A549 (cell line): ENCODE results near the gene PAN3. TPM values are rescaled to one million over a fixed set of nuclear protein-coding genes. Genes with fewer than 3 reads are reported as not detected.

Source experiments
- ATAC-seq, 2 experiments: fragments of 200-7000 bp in 1 of 2; fragments of >200 bp in 1 of 2; cut with Nextera tagmentation in 1 of 2; cut with Tn5 transposase in 1 of 2; 3 replicates each; pipeline versions ENCODE4 v1.8.0 to v1.9.1; 2018 to 2020; ENCODE audit warnings: mild to moderate bottlenecking in 1 of 2, moderate library complexity in 1 of 2
- CTCF ChIA-PET: fragments of 300-600 bp; sonication (Branson Sonifier 250); formaldehyde crosslinking; extraction: SDS; loops from one replicate; lab custom pipeline; 2021; ENCODE audit warnings: antibody characterized with exemption, inconsistent platforms; lab: Yijun Ruan, JAX
- POLR2A ChIA-PET: fragments of 350-600 bp; formaldehyde crosslinking; extraction: SDS; loops from one replicate; lab custom pipeline; 2021; ENCODE audit warnings: antibody characterized with exemption, inconsistent platforms; lab: Yijun Ruan, JAX
- DNase-seq, 2 experiments: peaks; one replicate each; pipeline versions ENCODE4 v3.0.0 to v3.0.0-alpha.2; 2011 to 2016; ENCODE audit warnings: low read depth in 1 of 2, low spot score in 1 of 2
- FAIRE-seq: peaks from 2 replicates; lab custom pipeline; 2011; peaks lifted over from hg19 to GRCh38; lab: Jason Lieb, UNC
- H3K27ac ChIP-seq, 2 experiments: fragments of >200 bp; sonication (Bioruptor Twin); formaldehyde crosslinking; 3 replicates each; pipeline ENCODE4 v1.5.1; 2016 to 2017
- H3K4me1 ChIP-seq: fragments of >200 bp; sonication (Bioruptor Twin); formaldehyde crosslinking; 3 replicates; pipeline ENCODE4 v1.6.1; 2016
- H3K4me2 ChIP-seq: fragments of >200 bp; sonication (Bioruptor Twin); formaldehyde crosslinking; 3 replicates; pipeline ENCODE4 v1.6.1; 2016
- H3K4me3 ChIP-seq: fragments of >200 bp; sonication (Bioruptor Twin); formaldehyde crosslinking; 3 replicates; pipeline ENCODE4 v1.5.1; 2016
- H3K9me3 ChIP-seq: fragments of >200 bp; sonication (Bioruptor Twin); formaldehyde crosslinking; 3 replicates; pipeline ENCODE4 v1.6.1; 2016
- CBX8 ChIP-seq: fragments of 200-600 bp; sonication (generic); IDR thresholded peaks from 2 replicates; pipeline ENCODE4 v1.6.1; 2016
- CEBPB ChIP-seq, 2 experiments: fragments of >200 bp in 1 of 2; sonication (Bioruptor Twin) in 1 of 2; formaldehyde crosslinking in 1 of 2; IDR thresholded peaks; 2 replicates each; pipeline ENCODE4 v1.6.1; 2012 to 2016
- CHD2 ChIP-seq: fragments of 150-350 bp; IDR thresholded peaks from 2 replicates; pipeline ENCODE4 v1.6.1; 2014; ENCODE audit warnings: low read length; ENCODE audit not compliant: partially characterized antibody
- CHD4 ChIP-seq: fragments of 200-600 bp; sonication (generic); IDR thresholded peaks from 2 replicates; pipeline ENCODE4 v1.6.1; 2016; ENCODE audit warnings: antibody characterized with exemption, mild to moderate bottlenecking, borderline replicate concordance
- EHF ChIP-seq: fragments of 250-450 bp; sonication (Bioruptor Pico); IDR thresholded peaks from 2 replicates; pipeline ENCODE4 v1.5.0; 2020; ENCODE audit warnings: mild to moderate bottlenecking
- EHMT2 ChIP-seq: fragments of 200-600 bp; sonication (generic); IDR thresholded peaks from 2 replicates; pipeline ENCODE4 v1.6.1; 2016; ENCODE audit warnings: antibody characterized with exemption, low read depth, mild to moderate bottlenecking, moderate library complexity
- GATA3 ChIP-seq: IDR thresholded peaks from 2 replicates; pipeline ENCODE4 v1.6.1; 2012; ENCODE audit warnings: borderline replicate concordance
- HEYL ChIP-seq: fragments of 250-450 bp; sonication (Bioruptor Pico); IDR thresholded peaks from 2 replicates; pipeline ENCODE4 v1.8.0; 2021; ENCODE audit warnings: mild to moderate bottlenecking, moderate library complexity
- HOXA7 ChIP-seq: fragments of 250-450 bp; sonication (Bioruptor Pico); IDR thresholded peaks from 2 replicates; pipeline ENCODE4 v1.5.0; 2020; ENCODE audit warnings: mild to moderate bottlenecking, moderate library complexity
- HOXB5 ChIP-seq: fragments of 250-450 bp; sonication (Bioruptor Pico); IDR thresholded peaks from 2 replicates; pipeline ENCODE4 v1.5.0; 2020; ENCODE audit warnings: mild to moderate bottlenecking, moderate library complexity
- JUN ChIP-seq, 2 experiments: fragments of >200 bp; sonication (Bioruptor Twin); formaldehyde crosslinking; IDR thresholded peaks; 2 replicates in 1 of 2; 3 replicates in 1 of 2; pipeline ENCODE4 v1.6.1; 2016 to 2017
- MAFK ChIP-seq: fragments of 450-650 bp; IDR thresholded peaks from 2 replicates; pipeline ENCODE4 v1.6.1; 2014; ENCODE audit not compliant: partially characterized antibody
- NPAS2 ChIP-seq: fragments of 250-450 bp; sonication (Bioruptor Pico); IDR thresholded peaks from 2 replicates; pipeline ENCODE4 v1.8.0; 2022; ENCODE audit warnings: mild to moderate bottlenecking, moderate library complexity, borderline replicate concordance
- NR3C1 ChIP-seq: fragments of >200 bp; sonication (Bioruptor Twin); formaldehyde crosslinking; IDR thresholded peaks from 3 replicates; pipeline ENCODE4 v1.6.1; 2017
- PHF8 ChIP-seq: fragments of 200-600 bp; sonication (generic); IDR thresholded peaks from 2 replicates; pipeline ENCODE4 v1.6.1; 2016; ENCODE audit warnings: low read depth, mild to moderate bottlenecking, antibody characterized with exemption, moderate library complexity, borderline replicate concordance
- POLR2A ChIP-seq: IDR thresholded peaks from 2 replicates; pipeline ENCODE4 v1.6.1; 2012; ENCODE audit warnings: mild to moderate bottlenecking, low read length
- POLR2AphosphoS2 ChIP-seq: conservative IDR thresholded peaks from 2 replicates; pipeline ENCODE4 v1.6.1; 2012; ENCODE audit warnings: low read length, improper control_type of control experiment, inconsistent platforms
- RAD21 ChIP-seq, 2 experiments: fragments of >200 bp in 1 of 2; sonication (Bioruptor Twin) in 1 of 2; formaldehyde crosslinking in 1 of 2; IDR thresholded peaks in 1 of 2; conservative IDR thresholded peaks in 1 of 2; 2 replicates in 1 of 2; 3 replicates in 1 of 2; pipeline ENCODE4 v1.6.1; 2012 to 2018; ENCODE audit warnings: inconsistent platforms in 1 of 2
- RARB ChIP-seq: fragments of 250-450 bp; sonication (Bioruptor Pico); IDR thresholded peaks from 2 replicates; pipeline ENCODE4 v1.8.0; 2021; ENCODE audit warnings: mild to moderate bottlenecking, moderate library complexity
- RCOR1 ChIP-seq: fragments of 150-350 bp; IDR thresholded peaks from 2 replicates; pipeline ENCODE4 v1.6.1; 2014; ENCODE audit warnings: antibody characterized with exemption, low read length, low read depth
- RNF2 ChIP-seq: fragments of 200-600 bp; sonication (generic); IDR thresholded peaks from 2 replicates; pipeline ENCODE4 v1.6.1; 2016; ENCODE audit warnings: low read depth, mild to moderate bottlenecking, antibody characterized with exemption, moderate library complexity, borderline replicate concordance
- ZC3H11A ChIP-seq: fragments of 450-650 bp; IDR thresholded peaks from 2 replicates; pipeline ENCODE4 v1.6.1; 2014; ENCODE audit warnings: antibody characterized with exemption, mild to moderate bottlenecking
- ZFP36 ChIP-seq: fragments of 450-650 bp; IDR thresholded peaks from 2 replicates; pipeline ENCODE4 v1.6.1; 2014; ENCODE audit warnings: borderline replicate concordance; ENCODE audit not compliant: partially characterized antibody
- WGBS: methylation state at CpG from one replicate; pipeline ENCODE4 v1.1.6; 2017; ENCODE audit errors: missing lambda C conversion rate; 5-methylcytosine and 5-hydroxymethylcytosine counted together
- polyA plus RNA-seq, 4 experiments: library from polyadenylated mRNA; depleted of rRNA in 3 of 4; stranded (reverse); fragments of >200 nt; fragmentation: RNase III in 1 of 4; extraction: RNeasy Plus Mini Kit Qiagen cat#74134 plus additional on column Dnase treatment in 1 of 4; gene quantifications; 2 replicates in 3 of 4; 3 replicates in 1 of 4; pipeline ENCODE4 v1.2.3, GENCODE V29; 2011 to 2017
- TF ChIP-seq, protein P1 (sequence below): fragments of 200-600 bp; sonication (generic); IDR thresholded peaks from 2 replicates; pipeline ENCODE4 v1.6.1; 2016; ENCODE audit warnings: antibody characterized with exemption, mild to moderate bottlenecking, moderate library complexity
- TF ChIP-seq, protein P2 (sequence below): fragments of >200 bp; sonication (Bioruptor Twin); formaldehyde crosslinking; IDR thresholded peaks from 2 replicates; pipeline ENCODE4 v1.6.1; 2016
- TF ChIP-seq, protein P3 (sequence below): fragments of 250-450 bp; sonication (Bioruptor Pico); IDR thresholded peaks from 2 replicates; pipeline ENCODE4 v1.5.0; 2020; ENCODE audit warnings: low read depth, mild to moderate bottlenecking, moderate library complexity
- TF ChIP-seq, protein P4 (sequence below): fragments of >200 bp; sonication (Bioruptor Twin); formaldehyde crosslinking; IDR thresholded peaks from 3 replicates; pipeline ENCODE4 v1.5.1; 2016
- TF ChIP-seq, protein P5 (sequence below): fragments of 150-350 bp; IDR thresholded peaks from 2 replicates; pipeline ENCODE4 v1.6.1; 2014; ENCODE audit warnings: low read depth, mild to moderate bottlenecking, low read length
- TF ChIP-seq, protein P6 (sequence below): IDR thresholded peaks from 2 replicates; pipeline ENCODE4 v1.6.1; 2012

PAN3 gene
- polyA plus RNA-seq, 2 of the 4 experiments (the other 2 are of a cell fraction): 6.2 to 13.9 TPM

DNA sequence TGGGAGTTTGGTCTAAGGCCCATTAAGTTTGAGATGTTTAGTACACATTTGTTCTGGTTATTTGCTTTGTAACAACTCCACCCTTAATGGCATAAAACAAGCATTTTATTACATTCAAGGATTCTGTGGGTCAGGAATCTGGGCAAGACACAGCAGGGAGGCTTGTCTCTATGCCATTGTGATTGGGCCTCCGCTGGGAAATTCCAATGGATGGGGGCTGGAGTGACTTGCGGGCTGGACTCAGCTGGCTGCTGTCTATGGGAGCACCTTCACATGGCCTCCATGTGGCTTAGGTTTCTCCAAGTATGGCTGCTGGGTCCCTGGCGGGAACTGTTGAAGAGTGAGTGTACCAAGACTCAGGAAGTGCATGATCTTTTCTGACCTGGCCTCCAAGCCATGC is 159.0 kb downstream of the PAN3 start:
- ChIA-PET POLR2A (no interaction called here), CTCF (no interaction called here)
- ATAC-seq (no peak), DNase-seq (no peak), FAIRE-seq (no peak)
- WGBS: 89% methylated on average over 3 of the region's 3 CpGs
- Histone ChIP-seq H3K4me3 (no peak overlapping the region), H3K4me1 (no peaks in the 10 kb centered on the region), H3K4me2 (no peak overlapping the region), H3K27ac (no peak overlapping the region), H3K9me3 (no peaks in the 10 kb centered on the region)
- TF ChIP-seq, protein P1, sequence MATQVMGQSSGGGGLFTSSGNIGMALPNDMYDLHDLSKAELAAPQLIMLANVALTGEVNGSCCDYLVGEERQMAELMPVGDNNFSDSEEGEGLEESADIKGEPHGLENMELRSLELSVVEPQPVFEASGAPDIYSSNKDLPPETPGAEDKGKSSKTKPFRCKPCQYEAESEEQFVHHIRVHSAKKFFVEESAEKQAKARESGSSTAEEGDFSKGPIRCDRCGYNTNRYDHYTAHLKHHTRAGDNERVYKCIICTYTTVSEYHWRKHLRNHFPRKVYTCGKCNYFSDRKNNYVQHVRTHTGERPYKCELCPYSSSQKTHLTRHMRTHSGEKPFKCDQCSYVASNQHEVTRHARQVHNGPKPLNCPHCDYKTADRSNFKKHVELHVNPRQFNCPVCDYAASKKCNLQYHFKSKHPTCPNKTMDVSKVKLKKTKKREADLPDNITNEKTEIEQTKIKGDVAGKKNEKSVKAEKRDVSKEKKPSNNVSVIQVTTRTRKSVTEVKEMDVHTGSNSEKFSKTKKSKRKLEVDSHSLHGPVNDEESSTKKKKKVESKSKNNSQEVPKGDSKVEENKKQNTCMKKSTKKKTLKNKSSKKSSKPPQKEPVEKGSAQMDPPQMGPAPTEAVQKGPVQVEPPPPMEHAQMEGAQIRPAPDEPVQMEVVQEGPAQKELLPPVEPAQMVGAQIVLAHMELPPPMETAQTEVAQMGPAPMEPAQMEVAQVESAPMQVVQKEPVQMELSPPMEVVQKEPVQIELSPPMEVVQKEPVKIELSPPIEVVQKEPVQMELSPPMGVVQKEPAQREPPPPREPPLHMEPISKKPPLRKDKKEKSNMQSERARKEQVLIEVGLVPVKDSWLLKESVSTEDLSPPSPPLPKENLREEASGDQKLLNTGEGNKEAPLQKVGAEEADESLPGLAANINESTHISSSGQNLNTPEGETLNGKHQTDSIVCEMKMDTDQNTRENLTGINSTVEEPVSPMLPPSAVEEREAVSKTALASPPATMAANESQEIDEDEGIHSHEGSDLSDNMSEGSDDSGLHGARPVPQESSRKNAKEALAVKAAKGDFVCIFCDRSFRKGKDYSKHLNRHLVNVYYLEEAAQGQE: no peak
- TF ChIP-seq POLR2A: no peak
- TF ChIP-seq EHF (CRISPR knock-in tag): no peak
- no peak for TF ChIP-seq GATA3
- no peak for TF ChIP-seq RCOR1
- no peak for TF ChIP-seq PHF8
- no peak for TF ChIP-seq RAD21 (conservative IDR thresholded peaks at IDR 0.05 in 1 of 2, IDR thresholded peaks at IDR 0.05 in 1 of 2)
- TF ChIP-seq RNF2: no peak
- TF ChIP-seq HOXB5 (CRISPR knock-in tag): no peak
- TF ChIP-seq, protein P2, sequence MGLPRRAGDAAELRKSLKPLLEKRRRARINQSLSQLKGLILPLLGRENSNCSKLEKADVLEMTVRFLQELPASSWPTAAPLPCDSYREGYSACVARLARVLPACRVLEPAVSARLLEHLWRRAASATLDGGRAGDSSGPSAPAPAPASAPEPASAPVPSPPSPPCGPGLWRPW: no peak
- no peak for TF ChIP-seq CHD2
- TF ChIP-seq, protein P3, sequence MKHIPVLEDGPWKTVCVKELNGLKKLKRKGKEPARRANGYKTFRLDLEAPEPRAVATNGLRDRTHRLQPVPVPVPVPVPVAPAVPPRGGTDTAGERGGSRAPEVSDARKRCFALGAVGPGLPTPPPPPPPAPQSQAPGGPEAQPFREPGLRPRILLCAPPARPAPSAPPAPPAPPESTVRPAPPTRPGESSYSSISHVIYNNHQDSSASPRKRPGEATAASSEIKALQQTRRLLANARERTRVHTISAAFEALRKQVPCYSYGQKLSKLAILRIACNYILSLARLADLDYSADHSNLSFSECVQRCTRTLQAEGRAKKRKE (CRISPR knock-in tag): no peak
- TF ChIP-seq CHD4: no peak
- no peak for TF ChIP-seq ZFP36
- TF ChIP-seq JUN (IDR thresholded peaks at IDR 0.05): no peak
- no peak for TF ChIP-seq NR3C1
- TF ChIP-seq CEBPB (IDR thresholded peaks at IDR 0.05): no peak
- TF ChIP-seq CBX8: no peak
- TF ChIP-seq HOXA7 (CRISPR knock-in tag): no peak

DNA sequence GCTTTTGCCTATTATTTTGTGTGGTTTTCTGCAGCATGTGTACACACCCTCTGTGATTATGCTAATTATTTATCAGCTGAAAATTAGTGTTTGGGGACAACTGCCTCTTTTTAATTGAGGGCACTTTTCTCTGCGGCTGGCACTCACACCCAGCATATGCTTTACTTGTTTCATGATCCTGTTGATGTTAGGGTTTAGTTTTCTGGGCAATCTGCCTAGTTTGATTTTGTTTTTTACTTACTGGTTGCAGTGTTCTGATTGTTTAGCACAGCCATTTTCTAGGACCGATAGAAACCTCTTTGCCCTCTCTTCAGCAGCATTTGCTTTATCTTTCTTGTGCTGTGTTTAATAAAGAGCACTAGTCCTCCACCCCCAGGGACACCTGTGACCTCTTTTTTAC is 161.6 kb downstream of the PAN3 start:
- ChIA-PET CTCF (no interaction called here), POLR2A (no interaction called here)
- H3K27ac ChIP-seq: no peak overlapping the region
- H3K9me3 ChIP-seq: no peaks in the 10 kb centered on the region
- no peak overlapping the region for H3K4me3 ChIP-seq
- 91% methylated on average over 2 of the region's 2 CpGs for WGBS
- H3K4me2 ChIP-seq: no peak overlapping the region
- DNase-seq (no peak), ATAC-seq (no peak), FAIRE-seq (no peak)
- no peaks in the 10 kb centered on the region for H3K4me1 ChIP-seq
- no peak for TF ChIP-seq CHD4
- TF ChIP-seq MAFK: no peak
- TF ChIP-seq, protein P4, sequence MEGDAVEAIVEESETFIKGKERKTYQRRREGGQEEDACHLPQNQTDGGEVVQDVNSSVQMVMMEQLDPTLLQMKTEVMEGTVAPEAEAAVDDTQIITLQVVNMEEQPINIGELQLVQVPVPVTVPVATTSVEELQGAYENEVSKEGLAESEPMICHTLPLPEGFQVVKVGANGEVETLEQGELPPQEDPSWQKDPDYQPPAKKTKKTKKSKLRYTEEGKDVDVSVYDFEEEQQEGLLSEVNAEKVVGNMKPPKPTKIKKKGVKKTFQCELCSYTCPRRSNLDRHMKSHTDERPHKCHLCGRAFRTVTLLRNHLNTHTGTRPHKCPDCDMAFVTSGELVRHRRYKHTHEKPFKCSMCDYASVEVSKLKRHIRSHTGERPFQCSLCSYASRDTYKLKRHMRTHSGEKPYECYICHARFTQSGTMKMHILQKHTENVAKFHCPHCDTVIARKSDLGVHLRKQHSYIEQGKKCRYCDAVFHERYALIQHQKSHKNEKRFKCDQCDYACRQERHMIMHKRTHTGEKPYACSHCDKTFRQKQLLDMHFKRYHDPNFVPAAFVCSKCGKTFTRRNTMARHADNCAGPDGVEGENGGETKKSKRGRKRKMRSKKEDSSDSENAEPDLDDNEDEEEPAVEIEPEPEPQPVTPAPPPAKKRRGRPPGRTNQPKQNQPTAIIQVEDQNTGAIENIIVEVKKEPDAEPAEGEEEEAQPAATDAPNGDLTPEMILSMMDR: no peak
- no peak for TF ChIP-seq POLR2AphosphoS2
- no peak for TF ChIP-seq PHF8
- TF ChIP-seq CHD2: no peak
- no peak for TF ChIP-seq ZC3H11A
- no peak for TF ChIP-seq RARB
- TF ChIP-seq NPAS2: no peak
- TF ChIP-seq RAD21 (conservative IDR thresholded peaks at IDR 0.05 in 1 of 2, IDR thresholded peaks at IDR 0.05 in 1 of 2): no peak
- no peak for TF ChIP-seq POLR2A
- no peak for TF ChIP-seq HEYL
- no peak for TF ChIP-seq RNF2
- TF ChIP-seq, protein P5, sequence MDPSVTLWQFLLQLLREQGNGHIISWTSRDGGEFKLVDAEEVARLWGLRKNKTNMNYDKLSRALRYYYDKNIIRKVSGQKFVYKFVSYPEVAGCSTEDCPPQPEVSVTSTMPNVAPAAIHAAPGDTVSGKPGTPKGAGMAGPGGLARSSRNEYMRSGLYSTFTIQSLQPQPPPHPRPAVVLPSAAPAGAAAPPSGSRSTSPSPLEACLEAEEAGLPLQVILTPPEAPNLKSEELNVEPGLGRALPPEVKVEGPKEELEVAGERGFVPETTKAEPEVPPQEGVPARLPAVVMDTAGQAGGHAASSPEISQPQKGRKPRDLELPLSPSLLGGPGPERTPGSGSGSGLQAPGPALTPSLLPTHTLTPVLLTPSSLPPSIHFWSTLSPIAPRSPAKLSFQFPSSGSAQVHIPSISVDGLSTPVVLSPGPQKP: no peak
- TF ChIP-seq, protein P6, sequence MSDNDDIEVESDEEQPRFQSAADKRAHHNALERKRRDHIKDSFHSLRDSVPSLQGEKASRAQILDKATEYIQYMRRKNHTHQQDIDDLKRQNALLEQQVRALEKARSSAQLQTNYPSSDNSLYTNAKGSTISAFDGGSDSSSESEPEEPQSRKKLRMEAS: no peak
- no peak for TF ChIP-seq EHMT2
